ENCODE measurements around the gene ETS2. TPM values are rescaled to one million over a fixed set of nuclear protein-coding genes. Genes with fewer than 3 reads are reported as not detected.

Gene ETS2
- total and polyA plus RNA-seq, 12 donors, result 26.2 to 81.5 (median 43.8) TPM

DNA sequence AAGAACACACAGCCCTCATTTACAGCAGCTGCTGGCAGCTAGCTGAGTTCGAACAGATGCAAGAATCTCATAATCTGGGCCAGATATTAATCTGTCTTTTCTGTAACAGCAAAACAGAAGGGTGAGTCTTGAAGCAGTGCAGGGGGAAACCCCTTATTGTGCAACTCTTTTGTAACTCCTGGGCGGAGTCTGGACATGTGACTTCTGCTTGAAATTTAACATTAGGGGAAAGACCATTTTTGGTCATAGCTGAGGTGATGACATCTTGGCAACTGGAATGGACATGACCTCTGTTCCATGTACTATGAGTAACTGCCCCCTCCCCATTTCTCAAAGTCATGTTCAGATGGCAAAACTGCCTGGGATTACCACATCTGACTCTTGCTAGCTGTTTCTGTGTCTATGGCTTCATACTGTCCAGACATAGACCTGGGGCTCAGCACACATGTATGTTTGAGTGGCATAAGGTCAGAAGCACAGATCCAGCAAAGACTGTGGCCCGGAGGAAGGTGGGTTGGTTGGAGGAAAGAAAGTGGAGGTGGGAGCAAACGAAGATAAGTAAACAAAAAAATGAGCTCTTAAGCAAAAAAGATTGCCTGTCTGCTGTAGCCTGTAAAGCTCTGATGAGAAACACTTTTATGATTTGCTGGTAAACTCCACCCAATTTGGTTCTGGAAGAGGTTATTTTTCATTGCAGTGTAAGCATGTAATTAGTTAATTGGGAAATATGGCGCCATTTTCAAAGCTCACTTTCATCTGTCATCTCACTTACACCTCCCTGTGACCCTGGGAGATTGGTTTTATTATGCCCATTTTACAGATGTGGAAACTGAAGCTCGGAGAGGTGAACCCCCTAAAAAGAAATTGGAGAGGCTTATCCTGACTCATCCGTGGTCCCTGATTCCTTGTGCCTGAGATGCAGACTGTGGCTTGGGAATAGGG lies 26.1 kb downstream of the ETS2 start:
- H3K36me3 ChIP-seq, result no peaks in the 10 kb centered on the region
- WGBS, 2 donors, result 80 to 88% methylated on average over 7 of the region's 7 CpGs
- TF ChIP-seq, protein P1, sequence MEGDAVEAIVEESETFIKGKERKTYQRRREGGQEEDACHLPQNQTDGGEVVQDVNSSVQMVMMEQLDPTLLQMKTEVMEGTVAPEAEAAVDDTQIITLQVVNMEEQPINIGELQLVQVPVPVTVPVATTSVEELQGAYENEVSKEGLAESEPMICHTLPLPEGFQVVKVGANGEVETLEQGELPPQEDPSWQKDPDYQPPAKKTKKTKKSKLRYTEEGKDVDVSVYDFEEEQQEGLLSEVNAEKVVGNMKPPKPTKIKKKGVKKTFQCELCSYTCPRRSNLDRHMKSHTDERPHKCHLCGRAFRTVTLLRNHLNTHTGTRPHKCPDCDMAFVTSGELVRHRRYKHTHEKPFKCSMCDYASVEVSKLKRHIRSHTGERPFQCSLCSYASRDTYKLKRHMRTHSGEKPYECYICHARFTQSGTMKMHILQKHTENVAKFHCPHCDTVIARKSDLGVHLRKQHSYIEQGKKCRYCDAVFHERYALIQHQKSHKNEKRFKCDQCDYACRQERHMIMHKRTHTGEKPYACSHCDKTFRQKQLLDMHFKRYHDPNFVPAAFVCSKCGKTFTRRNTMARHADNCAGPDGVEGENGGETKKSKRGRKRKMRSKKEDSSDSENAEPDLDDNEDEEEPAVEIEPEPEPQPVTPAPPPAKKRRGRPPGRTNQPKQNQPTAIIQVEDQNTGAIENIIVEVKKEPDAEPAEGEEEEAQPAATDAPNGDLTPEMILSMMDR (IDR thresholded peaks at IDR 0.05), result no peak
- peak in 1 of 2 donors; percentile 71 for DNase-seq
- no peaks in the 10 kb centered on the region for H3K27me3 ChIP-seq
- ATAC-seq, result peak; percentile 85 to 95 (median 93)
- intact Hi-C loops (cut with DNase I), result no loop called here
- H3K4me3 ChIP-seq, result no peak overlapping the region
- H3K27ac ChIP-seq, result peak overlapping the region in 6 of 10 donors; percentile 17 to 79 (median 47)
- peaks cover 0 to 20% (median 14%) of the 10 kb centered on the region in 9 donors for H3K4me1 ChIP-seq
- peaks cover 0 to 10% (median 0%) of the 10 kb centered on the region in 11 donors for H3K9me3 ChIP-seq

DNA sequence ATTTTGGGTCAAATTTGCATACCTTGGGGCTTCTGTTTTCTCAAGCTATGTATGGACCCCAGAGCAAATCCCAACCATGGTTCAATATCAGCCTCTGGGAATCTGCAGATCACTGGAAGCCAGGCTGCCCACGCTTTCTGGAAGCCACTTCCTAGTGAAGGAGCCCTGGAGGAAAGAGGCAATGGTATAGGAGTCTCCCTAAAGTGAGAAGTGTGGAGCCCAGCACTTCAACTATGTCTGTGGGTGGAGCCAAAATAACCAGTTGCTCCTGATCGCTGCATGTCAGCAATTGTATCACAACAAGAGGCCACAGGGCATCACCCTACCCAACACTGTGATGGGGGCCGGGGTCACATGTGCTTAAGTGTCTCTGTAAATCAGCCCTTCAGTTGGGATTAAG lies 26.9 kb downstream of the ETS2 start:
- DNase-seq (no peak), ATAC-seq (no peak)
- intact Hi-C loops (cut with DNase I), result no loop called here
- peaks cover 0 to 3% (median 0%) of the 10 kb centered on the region in 11 donors for H3K9me3 ChIP-seq
- TF ChIP-seq, protein P1 (IDR thresholded peaks at IDR 0.05), result no peak
- H3K27me3 ChIP-seq, result no peaks in the 10 kb centered on the region
- WGBS, 2 donors, result 84 to 96% methylated on average over 3 of the region's 3 CpGs
- peaks cover 0 to 20% (median 14%) of the 10 kb centered on the region in 9 donors for H3K4me1 ChIP-seq
- H3K4me3 ChIP-seq, result no peak overlapping the region
- peak overlapping the region in 1 of 10 donors; percentile 79 for H3K27ac ChIP-seq
- no peaks in the 10 kb centered on the region for H3K36me3 ChIP-seq

DNA sequence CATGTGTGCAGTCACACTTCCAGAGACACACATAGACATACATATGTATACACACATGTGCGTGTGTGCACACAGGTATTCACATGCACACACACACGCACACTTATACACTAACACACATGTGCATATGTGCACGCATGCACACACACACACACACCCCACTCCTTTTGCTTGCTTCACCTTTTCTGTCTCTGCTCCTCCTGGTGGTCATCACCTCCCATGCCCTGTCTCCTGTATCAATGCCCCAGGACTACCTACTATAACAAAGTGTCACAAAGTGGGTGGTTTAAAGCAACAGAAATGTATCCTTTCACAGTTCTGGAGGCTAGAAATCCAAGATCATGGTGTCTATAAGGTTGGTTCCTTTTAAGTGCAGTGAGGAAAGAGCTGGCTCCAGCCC lies 27.4 kb downstream of the ETS2 start:
- H3K27me3 ChIP-seq, result no peaks in the 10 kb centered on the region
- intact Hi-C loops (cut with DNase I), result no loop called here
- no peak overlapping the region for H3K4me3 ChIP-seq
- DNase-seq (no peak), ATAC-seq (no peak)
- H3K27ac ChIP-seq, result peak overlapping the region in 1 of 10 donors; percentile 79
- TF ChIP-seq, protein P1 (IDR thresholded peaks at IDR 0.05), result no peak
- 84 to 100% methylated on average over 3 of the region's 3 CpGs for WGBS, 2 donors
- H3K4me1 ChIP-seq, result peaks cover 0 to 20% (median 14%) of the 10 kb centered on the region in 9 donors
- no peaks in the 10 kb centered on the region for H3K9me3 ChIP-seq
- no peaks in the 10 kb centered on the region for H3K36me3 ChIP-seq

DNA sequence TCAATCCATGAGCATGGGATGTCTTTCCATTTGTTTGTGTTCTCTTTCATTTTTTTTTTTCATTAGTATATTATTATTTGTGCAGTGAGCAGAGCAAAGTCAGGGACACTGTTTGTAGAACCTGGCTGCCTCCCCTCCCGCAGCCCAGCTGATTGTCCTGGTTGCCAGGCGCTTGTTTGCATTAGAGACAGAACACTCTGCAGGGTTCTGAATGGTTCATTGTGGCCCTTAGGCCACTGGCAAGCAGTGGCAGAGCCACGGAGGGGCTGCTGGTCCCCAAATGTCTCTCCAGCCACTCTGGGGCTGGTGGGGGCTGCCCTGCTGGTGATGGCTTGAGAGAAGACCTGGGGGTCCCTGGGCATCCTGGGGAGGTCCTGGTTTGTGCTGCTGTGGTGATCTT lies 29.0 kb downstream of the ETS2 start:
- TF ChIP-seq, protein P1 (IDR thresholded peaks at IDR 0.05), result no peak
- intact Hi-C loops (cut with DNase I), result no loop called here
- Histone ChIP-seq H3K4me1 (peaks cover 0 to 36% (median 14%) of the 10 kb centered on the region in 9 donors), H3K27ac (no peak overlapping the region), H3K27me3 (no peaks in the 10 kb centered on the region), H3K4me3 (no peak overlapping the region), H3K36me3 (no peaks in the 10 kb centered on the region), H3K9me3 (no peaks in the 10 kb centered on the region)
- ATAC-seq, result no peak
- WGBS, 2 donors, result 94% methylated on average over 3 of the region's 3 CpGs
- DNase-seq, result no peak
